ENCODE results near the gene C1orf116.

The C1orf116 gene

DNA sequence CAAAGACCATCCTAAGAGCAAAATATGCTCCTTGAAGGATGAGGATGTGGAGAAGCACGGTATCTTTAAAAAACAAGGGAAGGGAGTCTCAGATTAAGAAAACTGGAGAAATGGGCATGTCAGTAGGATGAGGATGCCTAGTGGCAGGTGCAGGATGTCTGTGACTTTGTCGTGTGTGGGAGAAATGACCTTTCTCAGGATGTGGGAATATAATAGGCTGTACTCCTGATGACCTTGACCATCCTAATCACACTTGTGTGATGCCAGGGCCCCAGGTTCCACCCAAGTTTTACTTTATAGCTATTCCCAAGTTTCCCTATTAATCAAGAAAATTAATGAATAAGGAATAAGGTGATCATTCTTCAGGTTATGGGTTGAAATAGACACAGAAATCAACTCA is 12.9 kb downstream of the C1orf116 start:
- DNase-seq (ENCODE audit: low spot score): no peak

DNA sequence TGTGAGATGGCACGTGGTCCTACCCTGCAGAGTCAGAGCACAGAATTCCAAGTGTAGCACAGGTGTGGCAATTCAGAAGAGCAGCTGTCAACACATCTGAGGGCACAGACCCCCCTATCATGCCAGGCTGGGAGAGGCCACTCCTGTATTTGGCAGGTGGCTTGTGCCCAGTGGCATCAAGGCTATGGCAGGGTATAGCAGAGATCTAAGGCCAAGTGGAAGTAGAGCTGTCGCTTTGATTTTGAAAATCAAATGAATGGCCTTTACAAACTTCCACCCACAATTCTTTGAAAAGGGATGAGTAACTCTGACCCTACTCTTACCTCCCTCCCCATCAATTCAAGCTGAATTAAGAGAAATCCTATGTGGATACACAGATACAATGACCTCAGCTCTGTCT is 13.4 kb downstream of the C1orf116 start:
- no peak for DNase-seq (ENCODE audit: low spot score)

DNA sequence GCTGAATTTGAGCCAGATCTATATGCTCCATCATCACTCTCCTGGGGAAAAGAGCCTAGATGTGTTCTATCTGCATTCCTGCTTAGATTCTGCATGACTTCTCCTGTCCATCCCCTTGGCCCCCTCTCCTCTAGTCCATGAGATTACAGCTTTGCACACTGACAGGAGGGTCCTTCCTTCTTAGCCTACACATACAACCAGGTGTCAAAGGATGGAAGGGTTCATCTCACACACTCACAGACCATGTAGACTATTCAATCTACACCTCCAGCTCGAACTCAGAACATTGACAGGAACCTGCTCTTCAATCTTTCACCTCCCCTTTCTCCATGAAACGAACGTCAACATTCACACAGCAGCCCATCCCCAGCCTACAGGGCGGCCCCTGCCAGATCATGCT is 13.8 kb downstream of the C1orf116 start:
- no peak for DNase-seq (ENCODE audit: low spot score)

DNA sequence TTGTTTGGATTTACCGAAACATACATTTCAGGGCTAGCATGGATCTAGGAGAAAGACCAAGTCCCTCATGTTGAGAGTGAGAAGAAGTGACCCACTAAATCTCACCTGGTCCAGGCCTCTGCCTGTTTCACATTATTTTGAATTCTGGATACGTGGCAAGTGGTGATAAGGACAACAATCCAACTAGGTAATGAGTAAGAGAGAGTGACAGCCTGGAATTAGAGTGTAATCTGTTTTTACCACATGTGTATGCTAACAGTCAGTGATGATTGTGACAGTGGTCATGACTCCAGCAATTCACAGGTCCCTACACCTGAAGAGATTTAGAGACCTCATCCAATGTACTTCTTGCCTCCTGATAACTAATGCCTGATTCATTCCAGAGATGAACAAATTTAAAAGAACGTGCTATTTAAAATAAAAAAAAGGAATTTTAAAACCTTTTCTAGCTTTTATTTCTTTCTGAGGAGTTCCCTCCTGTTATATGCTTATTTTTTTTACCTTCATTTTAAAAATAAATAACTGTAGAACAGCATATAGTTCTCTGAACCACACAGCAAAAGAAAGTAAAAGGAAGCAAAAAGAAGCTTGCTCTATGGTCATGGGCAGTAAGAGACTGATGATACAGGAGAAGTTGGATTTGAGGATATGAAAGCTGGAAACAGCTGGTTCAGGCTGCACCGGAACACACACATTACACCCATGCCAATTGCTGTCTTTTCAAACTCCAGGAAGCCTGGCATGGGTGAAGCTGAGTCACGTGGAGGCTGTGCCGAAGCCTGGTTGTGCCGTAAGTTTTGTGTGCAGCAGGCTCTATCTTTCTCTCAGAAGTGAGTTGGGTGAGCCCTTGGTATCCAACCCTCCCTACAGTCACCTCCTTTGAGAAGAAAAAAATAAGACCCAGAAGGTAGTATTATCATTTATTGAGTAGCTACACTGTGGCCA is 14.7 kb downstream of the C1orf116 start:
- DNase-seq (ENCODE audit: low spot score): peak; percentile 15

DNA sequence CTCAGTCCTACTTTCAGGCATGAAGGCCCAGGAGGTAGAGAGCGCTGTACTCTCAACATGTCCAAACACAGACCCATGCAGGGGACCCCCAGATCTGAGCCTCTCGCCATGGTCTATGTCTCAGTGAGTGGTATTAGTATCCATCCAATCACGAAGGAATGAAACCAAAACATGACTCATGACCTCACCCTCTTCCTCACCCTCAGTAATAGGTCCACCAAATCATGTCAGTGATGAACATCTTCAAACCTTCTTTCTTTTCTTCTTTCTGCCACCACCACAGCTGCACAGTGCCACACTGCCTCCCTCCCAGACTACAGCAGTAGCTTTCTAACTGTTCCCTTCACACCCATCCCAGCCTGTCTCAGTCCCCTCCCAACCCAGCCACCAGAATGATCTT is 16.8 kb downstream of the C1orf116 start:
- no peak for DNase-seq (ENCODE audit: low spot score)

- DNase-seq (ENCODE audit: low spot score): no peak
These were observed 17.8 kb downstream of the C1orf116 start for GRCh38 chr1:207014728-207015127.

- no peak for DNase-seq (ENCODE audit: low spot score)
These were observed 19.1 kb downstream of the C1orf116 start for GRCh38 chr1:207013321-207014085.

DNA sequence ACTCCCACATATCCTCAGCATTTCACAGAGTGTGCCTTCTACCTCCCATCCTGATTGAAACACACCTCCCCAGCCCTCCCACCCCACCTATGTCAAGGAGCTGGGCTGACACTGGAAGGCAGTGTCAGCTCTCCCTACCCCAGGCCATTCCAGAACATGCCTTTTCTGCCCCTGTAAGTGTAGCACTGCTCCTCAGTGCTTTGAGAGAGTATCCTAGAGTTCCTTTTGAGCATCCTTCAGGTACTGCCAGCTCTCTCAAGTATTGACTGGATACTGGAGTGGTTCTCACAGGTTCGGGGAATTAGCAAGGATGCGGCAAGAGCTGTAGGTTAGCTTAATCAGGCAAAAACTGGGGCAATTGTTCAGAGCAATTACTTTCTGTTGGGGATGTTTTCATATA is 21.8 kb downstream of the C1orf116 start:
- no peak for DNase-seq (ENCODE audit: low spot score)

DNA sequence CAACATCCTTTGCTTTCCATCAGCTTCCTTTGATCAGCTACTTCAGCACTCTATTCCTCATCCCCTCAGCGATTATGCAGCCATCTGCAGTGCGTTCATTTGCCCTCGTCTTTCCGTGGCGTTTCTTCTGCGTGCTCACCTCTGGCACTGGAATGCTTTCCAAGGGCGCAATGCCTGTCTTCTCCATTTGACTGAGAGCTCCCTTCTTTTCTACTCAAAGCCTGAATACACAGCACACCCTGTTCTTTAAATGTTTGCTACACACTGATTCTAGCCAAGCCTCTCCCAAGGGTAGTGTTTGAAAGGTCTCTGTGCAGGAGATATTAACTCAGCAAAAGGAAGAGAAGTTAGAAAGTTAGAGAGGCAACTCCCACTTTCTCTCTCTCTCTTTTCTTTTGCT is 22.6 kb downstream of the C1orf116 start:
- DNase-seq (ENCODE audit: low spot score): no peak

DNA sequence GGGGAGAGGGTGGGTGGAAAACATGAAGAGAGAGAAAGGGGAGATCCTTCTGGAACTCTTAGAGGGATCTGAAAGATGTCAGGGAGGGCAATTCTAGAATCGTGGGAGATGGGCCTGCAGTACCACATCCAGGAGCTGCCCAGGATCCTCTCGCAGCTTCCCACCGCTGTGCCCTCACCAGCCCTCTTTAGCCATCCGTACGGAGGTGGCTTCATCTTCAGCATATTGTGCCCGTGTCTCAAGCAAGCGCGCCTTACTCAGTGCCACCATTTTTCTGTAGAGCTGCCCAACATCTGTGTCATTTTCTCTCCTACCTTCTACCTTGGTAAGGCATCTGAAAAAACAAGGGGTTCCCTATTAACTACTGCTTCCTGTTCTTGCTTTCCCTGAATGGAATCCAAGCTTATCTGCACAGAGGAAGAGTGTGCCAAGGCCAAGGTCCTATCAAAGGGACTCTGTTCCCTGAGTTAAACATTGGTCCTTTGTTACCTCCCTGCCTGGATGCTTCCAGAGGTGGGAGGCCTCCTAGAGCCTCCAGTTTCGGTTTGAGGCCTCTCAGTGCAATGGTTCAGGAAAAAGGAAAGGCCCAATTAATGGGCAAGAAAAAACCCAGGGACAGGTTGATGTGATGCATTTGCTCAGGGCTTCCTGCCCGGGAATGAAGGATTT is 23.2 kb downstream of the C1orf116 start:
- DNase-seq (ENCODE audit: low spot score): no peak

DNA sequence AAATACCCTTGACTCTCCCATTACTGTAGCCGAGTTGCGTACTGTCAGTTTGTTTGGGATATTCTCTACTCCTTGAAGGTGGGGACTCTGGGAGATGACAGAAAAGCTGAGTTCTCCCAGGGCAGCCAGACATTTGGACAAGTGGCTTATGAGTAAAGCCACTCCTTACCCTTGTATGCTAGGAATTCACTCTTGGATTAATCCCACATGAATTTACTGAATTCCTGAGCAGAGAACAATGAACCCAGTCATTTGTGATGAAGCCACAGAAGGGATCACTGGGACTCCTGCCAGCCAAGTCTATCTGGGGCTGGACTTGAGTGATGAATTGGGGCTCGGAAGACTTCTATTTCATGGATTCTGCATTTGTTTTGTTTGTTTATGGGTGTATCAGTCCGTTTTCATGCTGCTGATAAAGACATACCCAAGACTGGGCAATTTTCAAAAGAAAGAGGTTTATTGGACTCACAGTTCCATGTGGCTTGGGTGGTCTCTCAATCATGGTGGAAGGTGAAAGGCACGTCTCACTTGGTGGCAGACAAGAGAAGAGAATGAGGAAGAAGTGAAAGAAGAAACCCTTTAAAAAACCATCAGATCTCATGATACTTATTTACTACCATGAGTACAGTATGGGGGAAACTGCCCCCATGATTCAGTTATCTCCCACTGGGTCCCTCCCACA is 25.1 kb downstream of the C1orf116 start:
- DNase-seq (ENCODE audit: low spot score): no peak

- DNase-seq (ENCODE audit: low spot score): no peak
These were observed 25.6 kb downstream of the C1orf116 start for GRCh38 chr1:207006914-207007313.

- no peak for DNase-seq (ENCODE audit: low spot score)
These were observed 26.5 kb downstream of the C1orf116 start for GRCh38 chr1:207006083-207006482.

- peak; percentile 27 for DNase-seq (ENCODE audit: low spot score)
These were observed 27.4 kb downstream of the C1orf116 start for GRCh38 chr1:207004931-207005830.

GRCh38 chr1:207003210-207003609 is 29.3 kb downstream of the C1orf116 start:
- DNase-seq (ENCODE audit: low spot score): no peak

DNA sequence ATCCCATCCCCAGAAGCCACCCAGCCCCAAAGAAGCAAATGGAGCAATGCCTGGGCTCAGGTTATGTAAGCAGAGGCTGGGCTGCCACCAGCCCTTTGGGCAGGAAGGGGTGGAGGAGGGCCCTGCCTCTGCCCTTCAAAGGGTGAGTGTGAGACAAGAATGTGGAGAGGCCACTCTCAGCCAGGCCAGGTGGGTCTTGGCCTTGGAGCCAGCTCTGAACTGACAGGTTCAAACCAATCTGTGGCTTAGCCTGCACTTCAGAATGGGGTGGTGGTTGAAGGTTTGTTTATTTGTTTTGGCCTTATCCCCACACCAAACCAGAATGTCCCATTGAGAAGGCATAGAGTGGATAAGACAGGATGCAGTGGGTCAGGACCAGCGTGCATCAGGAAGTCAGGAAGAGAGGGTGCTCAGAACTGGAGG is 29.8 kb downstream of the C1orf116 start:
- no peak for DNase-seq (ENCODE audit: low spot score)

DNA sequence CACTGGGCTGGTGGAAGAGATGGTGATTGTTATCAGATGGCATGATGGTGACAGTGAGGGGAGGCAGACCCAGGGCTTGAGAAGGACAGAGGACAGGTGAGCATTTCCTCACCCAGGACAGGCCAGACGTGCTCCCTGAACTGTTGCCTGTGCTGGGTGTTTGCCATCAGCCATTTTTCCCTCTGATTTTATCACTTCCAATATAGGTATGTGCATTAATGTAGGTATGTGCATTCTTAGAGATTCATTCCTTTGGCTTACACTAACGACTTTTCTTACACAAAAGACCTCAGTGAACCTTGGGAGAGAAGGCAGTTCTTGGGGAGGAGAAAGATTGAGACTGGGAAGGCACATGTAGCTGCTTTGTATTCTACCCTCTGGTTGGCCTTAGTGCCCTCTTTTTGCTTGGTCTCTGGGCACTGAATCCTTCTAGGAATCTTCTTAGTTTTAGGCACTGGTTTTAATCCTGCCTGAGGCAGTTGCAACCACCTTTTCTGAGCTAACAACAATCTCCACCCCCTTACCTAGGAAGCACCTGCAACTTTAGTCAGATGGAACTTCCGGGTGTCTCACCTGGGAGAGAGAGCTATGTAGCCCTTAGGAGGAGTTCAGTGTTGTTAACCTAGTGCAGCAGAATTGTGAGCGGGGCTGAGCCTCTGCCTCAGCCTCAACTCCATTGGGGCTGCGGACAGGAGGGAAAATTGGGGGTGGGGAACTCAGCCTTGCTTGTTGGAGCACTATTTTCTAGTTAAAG is 30.9 kb downstream of the C1orf116 start:
- DNase-seq (ENCODE audit: low spot score): no peak

GRCh38 chr1:207000651-207001291 is 31.8 kb downstream of the C1orf116 start:
- no peak for DNase-seq (ENCODE audit: low spot score)

- DNase-seq (ENCODE audit: low spot score): no peak
These were observed 33.7 kb downstream of the C1orf116 start for GRCh38 chr1:206998816-206999215.

- no peak for DNase-seq (ENCODE audit: low spot score)
These were observed 39.8 kb downstream of the C1orf116 start for GRCh38 chr1:206992790-206993189.

All from globus pallidus (tissue), 1 donor.